Colonic mucosa (tissue), 4 donors: Measurements from ENCODE around the gene UPP1. TPM values are rescaled to one million over a fixed set of nuclear protein-coding genes. Genes with fewer than 3 reads are reported as not detected.

ENCODE experiments used
- DNase-seq: peaks from one replicate; pipeline ENCODE4 v3.0.0-alpha.2; 2020
- H3K27ac ChIP-seq: fragments of 200-600 bp; one replicate; pipeline ENCODE4 v1.8.0; 2021
- H3K27me3 ChIP-seq: fragments of 200-600 bp; one replicate; pipeline ENCODE4 v1.8.0; 2021
- H3K36me3 ChIP-seq: fragments of 200-600 bp; one replicate; pipeline ENCODE4 v1.8.0; 2021
- H3K4me1 ChIP-seq: fragments of 200-600 bp; one replicate; pipeline ENCODE4 v1.8.0; 2021; ENCODE audit warnings: mild to moderate bottlenecking
- H3K4me3 ChIP-seq: fragments of 200-600 bp; one replicate; pipeline ENCODE4 v1.8.0; 2021
- H3K9ac ChIP-seq, 2 donors: one replicate each; pipeline ENCODE4 v1.7.0; 2013; ENCODE audit warnings: control low read depth in 2 of 2, low read depth in 2 of 2, low read length in 2 of 2
- H3K9me3 ChIP-seq: fragments of 200-600 bp; one replicate; pipeline ENCODE4 v1.8.0; 2021
- CTCF ChIP-seq: fragments of 200-600 bp; IDR thresholded peaks from one replicate; pipeline ENCODE4 v1.8.0; 2022; ENCODE audit warnings: antibody characterized with exemption, mild to moderate bottlenecking
- intact Hi-C: fragments of 100-400 bp; cut with DNase I; formaldehyde crosslinking; loops from one replicate; pipeline ENCODE4 v1.14.1; 2022
- total RNA-seq, 2 donors: library from RNA; stranded (reverse); fragmentation: NEBNext Ultra II Directional in 1 of 2; extraction: Animal tissue kit (Norgen Biotek cat#: 25700) in 1 of 2; gene quantifications; one replicate each; pipeline ENCODE4 v1.2.1, GENCODE V29; 2021
- donor health status: healthy.
- donor health status: DM: no; HTN: no; CAD: no.
- donor health status: DM: no; HTN: no; CAD: no.

The UPP1 gene
- total RNA-seq, 2 donors from 2014 or later: 34.0 to 41.9 TPM

GRCh38 chr7:48106906-48107659 is 18.0 kb downstream of the UPP1 start:
- no peaks in the 10 kb centered on the region for H3K9me3 ChIP-seq
- no peaks in the 10 kb centered on the region for H3K4me1 ChIP-seq
- no peak for TF ChIP-seq CTCF
- no peak overlapping the region for H3K9ac ChIP-seq
- DNase-seq: no peak
- no peak overlapping the region for H3K27ac ChIP-seq
- H3K4me3 ChIP-seq: no peak overlapping the region
- H3K36me3 ChIP-seq: no peaks in the 10 kb centered on the region
- H3K27me3 ChIP-seq: no peaks in the 10 kb centered on the region
- intact Hi-C loops: loop anchor here (5.0 kb wide), 1 partner anchor 115 kb away; no protein-coding TSS in a partner anchor

GRCh38 chr7:48107926-48108472 is 18.9 kb downstream of the UPP1 start:
- Histone ChIP-seq H3K27ac (no peak overlapping the region), H3K36me3 (no peaks in the 10 kb centered on the region), H3K27me3 (no peaks in the 10 kb centered on the region), H3K9me3 (no peaks in the 10 kb centered on the region), H3K4me3 (no peak overlapping the region), H3K4me1 (no peaks in the 10 kb centered on the region), H3K9ac (no peak overlapping the region)
- DNase-seq: no peak
- TF ChIP-seq CTCF: no peak
- intact Hi-C loops: loop anchor here (5.0 kb wide), 1 partner anchor 116 kb away; no protein-coding TSS in a partner anchor

GRCh38 chr7:48108959-48109847 is 20.1 kb downstream of the UPP1 start:
- H3K9me3 ChIP-seq: no peaks in the 10 kb centered on the region
- no peak overlapping the region for H3K4me3 ChIP-seq
- H3K27me3 ChIP-seq: no peaks in the 10 kb centered on the region
- H3K4me1 ChIP-seq: no peaks in the 10 kb centered on the region
- H3K9ac ChIP-seq: no peak overlapping the region
- DNase-seq: no peak
- no peaks in the 10 kb centered on the region for H3K36me3 ChIP-seq
- TF ChIP-seq CTCF: no peak
- no peak overlapping the region for H3K27ac ChIP-seq
- intact Hi-C loops: loop anchor here (5.0 kb wide), 1 partner anchor 117 kb away; no protein-coding TSS in a partner anchor

- Histone ChIP-seq H3K27ac (no peak overlapping the region), H3K27me3 (no peaks in the 10 kb centered on the region)
Measured at GRCh38 chr7:48109848-48110663, 21.0 kb downstream of the UPP1 start.

More at GRCh38 chr7:48109848-48110663, 21.0 kb downstream of the UPP1 start:
- intact Hi-C loops: loop anchor here (2.0 to 10.0 kb wide), 3 partner anchors 75 to 165 kb away; partner anchors contain the start of gene C7orf57
- peak; percentile 99 for TF ChIP-seq CTCF
- peak; percentile 91 for DNase-seq
- Histone ChIP-seq H3K9me3 (no peaks in the 10 kb centered on the region), H3K4me3 (no peak overlapping the region), H3K36me3 (no peaks in the 10 kb centered on the region), H3K4me1 (no peaks in the 10 kb centered on the region), H3K9ac (no peak overlapping the region)
